Endothelial cell (in vitro differentiated cells): ENCODE results near the gene HDGFL2. TPM values are rescaled to one million over a fixed set of nuclear protein-coding genes. Genes with fewer than 3 reads are reported as not detected.
A peak's percentile ranks its signal among the peaks of the same experiment; 100 is the strongest.

Source experiments
- DNase-seq: peaks from one replicate; pipeline ENCODE4 v3.0.0; 2021; ENCODE audit warnings: low spot score
- H3K27ac Mint-ChIP-seq: one replicate; pipeline ENCODE4 v1.8.0; 2021; ENCODE audit warnings: mixed read lengths, inconsistent platforms; ENCODE audit not compliant: unreplicated experiment
- H3K27me3 Mint-ChIP-seq: one replicate; pipeline ENCODE4 v1.8.0; 2021; ENCODE audit warnings: mild to moderate bottlenecking, moderate library complexity, mixed read lengths, inconsistent platforms; ENCODE audit not compliant: unreplicated experiment
- H3K36me3 Mint-ChIP-seq: one replicate; pipeline ENCODE4 v1.8.0; 2021; ENCODE audit warnings: mild to moderate bottlenecking, low read depth, mixed read lengths, inconsistent platforms; ENCODE audit not compliant: unreplicated experiment
- H3K4me1 Mint-ChIP-seq: one replicate; pipeline ENCODE4 v1.8.0; 2021; ENCODE audit warnings: mild to moderate bottlenecking, mixed read lengths, inconsistent platforms; ENCODE audit not compliant: unreplicated experiment
- H3K4me3 Mint-ChIP-seq: one replicate; pipeline ENCODE4 v1.8.0; 2021; ENCODE audit warnings: mild to moderate bottlenecking, mixed read lengths, inconsistent platforms; ENCODE audit not compliant: unreplicated experiment
- H3K9me3 Mint-ChIP-seq: one replicate; pipeline ENCODE4 v1.8.0; 2021; ENCODE audit warnings: mixed read lengths, inconsistent platforms; ENCODE audit not compliant: unreplicated experiment
- CTCF ChIP-seq: fragments of 200-600 bp; sonication (generic); IDR thresholded peaks from one replicate; pipeline ENCODE4 v1.5.0; 2021; ENCODE audit warnings: antibody characterized with exemption; ENCODE audit not compliant: unreplicated experiment
- total RNA-seq: library from RNA; stranded (reverse); fragmentation: NEBNext Ultra II Directional; extraction: Animal tissue kit (Norgen Biotek cat#: 25700); gene quantifications from one replicate; pipeline ENCODE4 v1.2.1, GENCODE V29; 2021; ENCODE audit not compliant: unreplicated experiment

The HDGFL2 gene
- total RNA-seq, 1 donor from 2014 or later: 107 TPM

DNA sequence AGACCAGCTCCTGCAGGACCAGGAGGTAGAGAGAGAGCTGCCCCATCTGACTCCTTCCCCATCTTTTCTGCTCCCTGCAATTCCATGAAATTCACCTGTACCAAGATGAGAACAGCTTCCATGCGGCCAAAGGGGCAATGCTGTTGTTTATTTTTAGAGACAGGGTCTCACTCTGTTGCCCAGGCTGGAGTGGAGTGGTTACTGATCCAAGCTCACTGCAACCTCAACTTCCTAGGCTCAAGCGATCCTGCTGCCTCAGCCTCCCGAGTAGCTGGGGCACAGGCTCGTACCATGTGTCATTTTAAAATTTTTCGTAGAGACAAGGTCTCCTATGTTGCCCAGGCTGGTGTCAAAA, 49.8 kb downstream of the HDGFL2 start:
- Mint-ChIP-seq H3K27ac (no peak overlapping the region), H3K4me3 (no peak overlapping the region), H3K36me3 (no peaks in the 10 kb centered on the region), H3K9me3 (no peaks in the 10 kb centered on the region), H3K4me1 (peaks cover 5% of the 10 kb centered on the region), H3K27me3 (peaks cover 11% of the 10 kb centered on the region)
- TF ChIP-seq CTCF: no peak
- no peak for DNase-seq

- TF ChIP-seq CTCF: no peak
- Mint-ChIP-seq H3K9me3 (no peaks in the 10 kb centered on the region), H3K27ac (no peak overlapping the region), H3K4me1 (peaks cover 5% of the 10 kb centered on the region), H3K4me3 (no peak overlapping the region), H3K36me3 (no peaks in the 10 kb centered on the region), H3K27me3 (peaks cover 11% of the 10 kb centered on the region)
- DNase-seq: no peak
These were observed 50.4 kb downstream of the HDGFL2 start for GRCh38 chr19:4522291-4523002.

DNA sequence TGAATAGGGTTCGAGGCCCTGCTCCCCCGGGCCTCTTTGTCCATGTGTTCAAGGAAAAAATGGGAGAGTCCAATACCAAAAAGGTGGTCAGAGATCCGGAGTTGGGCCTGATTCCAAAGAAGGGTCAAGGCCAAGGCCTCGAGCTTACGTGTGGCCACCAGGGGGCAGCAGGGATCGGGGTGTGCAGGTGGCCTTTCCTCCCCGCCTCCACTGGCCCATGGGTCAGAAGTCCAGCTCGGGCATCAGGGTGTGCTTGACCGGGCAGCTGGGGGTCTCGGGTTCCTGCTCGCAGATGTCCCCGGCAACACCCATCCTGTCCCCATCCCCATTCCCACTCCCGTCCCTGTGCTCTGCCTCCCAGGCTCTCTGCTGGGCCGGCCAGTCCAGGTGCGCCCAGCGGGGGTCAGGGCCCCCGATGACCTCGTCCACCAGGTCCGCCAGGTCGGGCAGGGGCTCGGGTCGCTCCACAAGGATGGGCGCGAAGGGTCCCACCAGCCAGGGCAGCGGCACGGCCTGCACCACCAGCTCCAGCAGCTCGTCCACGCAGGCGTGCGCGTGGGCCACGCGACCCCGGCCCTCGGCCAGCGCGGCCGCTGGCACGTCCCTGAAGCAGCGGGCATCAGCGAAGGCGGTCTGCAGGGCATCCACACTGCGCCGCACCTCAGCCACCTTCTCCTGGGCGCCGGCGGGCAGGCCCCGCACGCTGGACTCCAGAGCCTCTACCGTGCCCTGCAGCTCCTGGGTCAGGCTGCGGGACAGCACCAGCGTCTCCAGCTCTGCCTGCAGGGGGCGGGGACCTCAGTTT, 51.4 kb downstream of the HDGFL2 start:
- Mint-ChIP-seq H3K36me3 (no peaks in the 10 kb centered on the region), H3K4me1 (peaks cover 5% of the 10 kb centered on the region), H3K4me3 (no peak overlapping the region), H3K27me3 (peaks cover 11% of the 10 kb centered on the region), H3K27ac (no peak overlapping the region), H3K9me3 (no peaks in the 10 kb centered on the region)
- peak; percentile 75 for TF ChIP-seq CTCF
- peak; percentile 60 for DNase-seq

DNA sequence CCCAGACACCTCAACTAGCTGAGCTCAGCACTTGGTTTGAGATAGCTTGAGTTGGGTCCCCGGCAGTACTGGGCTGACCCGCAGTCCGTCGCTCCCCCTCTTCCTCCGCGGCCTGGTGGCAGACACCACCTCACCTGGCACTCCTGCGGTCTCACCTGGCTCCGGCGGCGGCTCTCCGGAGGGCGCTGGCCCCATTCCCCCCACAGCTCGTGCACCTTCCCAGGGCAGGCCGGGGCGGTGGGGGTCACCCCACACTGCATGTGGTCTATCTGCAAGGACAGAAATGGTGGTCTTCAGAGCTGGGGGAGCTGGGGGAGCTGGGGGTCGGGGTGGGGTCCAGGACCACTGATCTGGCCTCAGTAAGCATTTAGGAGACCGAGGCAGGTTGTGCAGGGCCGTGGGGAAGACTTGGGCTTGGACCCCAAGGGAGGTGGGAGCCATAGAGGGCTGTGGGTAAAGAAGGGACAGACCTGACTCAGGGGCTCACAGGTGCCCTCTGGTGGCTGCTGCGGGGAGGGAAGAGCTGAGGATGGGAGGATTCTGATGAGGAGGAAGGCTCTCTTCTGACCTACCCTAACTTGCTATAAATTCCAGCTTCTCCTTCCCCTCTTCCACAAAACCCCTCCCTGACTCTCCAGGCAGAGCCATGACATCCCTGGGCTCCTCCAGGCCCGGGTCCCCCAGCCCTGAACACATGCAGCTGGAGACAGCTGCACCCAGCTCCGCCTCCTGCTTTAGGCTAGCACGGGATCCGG, 52.9 kb downstream of the HDGFL2 start:
- no peak overlapping the region for H3K27ac Mint-ChIP-seq
- DNase-seq: peak; percentile 77
- H3K9me3 Mint-ChIP-seq: no peaks in the 10 kb centered on the region
- H3K27me3 Mint-ChIP-seq: peaks cover 9% of the 10 kb centered on the region
- H3K4me1 Mint-ChIP-seq: peaks cover 2% of the 10 kb centered on the region
- peak; percentile 54 for TF ChIP-seq CTCF
- H3K4me3 Mint-ChIP-seq: no peak overlapping the region
- no peaks in the 10 kb centered on the region for H3K36me3 Mint-ChIP-seq
